Stimulated activated CD4-positive, alpha-beta T cell treated with anti-CD3 and anti-CD28 coated beads, Interleukin-4, amount 100 ng/mL, for 1 hour (primary cell): ENCODE data around the gene PITPNC1.
"Not testable (repeated sequence)": the region's sequence is repeated elsewhere in the genome, so short reads cannot be mapped to it uniquely, and the experiment has no call there.

Experiments used
- DNase-seq: peaks from one replicate; pipeline ENCODE4 v3.0.0-alpha.2; 2020

The PITPNC1 gene

GRCh38 chr17:67491009-67491680 is 114.1 kb downstream of the PITPNC1 start:
- no peak for DNase-seq

DNA sequence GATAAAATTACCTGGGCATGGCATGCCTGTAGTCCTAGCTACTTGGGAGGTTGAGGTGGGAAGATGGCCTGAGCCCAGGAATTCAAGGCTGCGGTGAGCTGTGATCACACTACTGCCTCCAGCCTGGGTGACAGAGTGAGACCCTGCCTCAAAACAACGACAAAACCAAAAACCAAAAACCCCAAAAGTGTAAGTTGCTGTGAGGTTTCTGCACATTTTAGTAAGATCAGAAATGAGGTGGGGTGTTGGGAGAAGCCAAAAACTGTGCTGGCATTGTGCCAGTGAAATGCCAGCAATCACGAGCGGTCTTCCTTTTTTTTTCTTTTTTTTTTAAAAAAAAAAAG is 114.6 kb downstream of the PITPNC1 start:
- no peak for DNase-seq

GRCh38 chr17:67492251-67492740 is 115.2 kb downstream of the PITPNC1 start:
- no peak for DNase-seq

- no peak for DNase-seq
Observed at GRCh38 chr17:67492824-67493517, 115.9 kb downstream of the PITPNC1 start.

- DNase-seq: no peak
Observed at GRCh38 chr17:67493812-67494211, 116.7 kb downstream of the PITPNC1 start.

DNA sequence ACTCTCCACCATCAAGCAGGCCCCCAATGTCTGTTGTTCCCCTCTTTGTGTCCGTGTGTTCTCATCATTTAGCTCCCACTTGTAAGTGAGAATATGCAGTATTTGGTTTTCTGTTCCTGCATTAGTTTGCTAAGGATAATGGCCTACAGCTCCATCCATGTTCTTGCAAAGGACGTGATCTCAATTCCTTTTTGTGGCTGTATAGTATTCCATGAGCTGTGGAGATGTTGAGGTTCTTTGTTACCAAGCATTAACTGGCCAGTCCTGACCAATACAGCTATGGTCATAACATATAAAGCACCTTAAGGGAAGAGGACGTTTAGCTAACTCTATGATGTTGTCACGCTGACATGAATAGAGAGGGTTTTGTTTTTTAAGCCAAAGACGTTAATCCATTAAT is 118.5 kb downstream of the PITPNC1 start:
- DNase-seq: not testable (repeated sequence)

GRCh38 chr17:67496286-67496685 is 119.2 kb downstream of the PITPNC1 start:
- no peak for DNase-seq

- DNase-seq: no peak
Observed at GRCh38 chr17:67499685-67500084, 122.6 kb downstream of the PITPNC1 start.

DNA sequence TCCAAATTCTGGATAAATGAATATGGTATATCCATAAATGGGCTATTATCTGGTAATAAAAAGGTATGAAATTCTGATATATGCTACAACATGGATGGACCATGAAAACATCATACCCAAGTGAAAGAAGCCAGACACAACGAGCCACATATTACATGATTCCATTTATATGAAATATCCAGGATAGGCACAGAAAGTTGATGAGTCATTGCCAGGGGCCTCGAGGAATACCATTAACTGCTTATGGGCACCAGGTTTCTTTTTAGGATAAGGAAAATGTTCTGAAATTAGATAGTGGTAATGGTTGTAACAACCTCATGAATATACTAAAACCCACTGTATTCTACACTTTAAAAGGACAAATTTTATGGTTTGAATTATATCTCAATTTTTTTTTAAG is 123.2 kb downstream of the PITPNC1 start:
- no peak for DNase-seq

- DNase-seq: no peak
Observed at GRCh38 chr17:67500677-67501300, 123.7 kb downstream of the PITPNC1 start.

DNA sequence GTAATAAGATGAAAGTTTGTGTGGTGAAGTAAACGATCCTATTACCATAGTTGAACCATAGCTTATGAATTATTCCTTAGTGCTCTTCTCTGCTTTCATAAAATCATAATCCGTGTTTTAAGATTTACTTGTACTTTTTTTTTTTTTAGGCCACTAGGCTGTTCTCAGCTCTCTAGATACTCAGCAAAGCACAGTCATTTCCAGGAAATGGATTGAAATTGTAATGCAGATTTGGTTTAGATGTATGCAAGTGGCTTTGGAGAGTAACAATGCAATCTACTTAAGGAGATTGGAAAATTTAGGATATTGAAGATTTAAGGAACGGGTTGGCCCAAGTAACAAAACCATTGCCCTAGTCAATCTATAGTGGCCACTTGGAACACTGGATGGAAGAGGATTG is 125.1 kb downstream of the PITPNC1 start:
- DNase-seq: no peak

- peak; percentile 13 for DNase-seq
Observed at GRCh38 chr17:67503184-67503583, 126.1 kb downstream of the PITPNC1 start.

GRCh38 chr17:67503739-67504138 is 126.7 kb downstream of the PITPNC1 start:
- DNase-seq: no peak

- no peak for DNase-seq
Observed at GRCh38 chr17:67504182-67504581, 127.1 kb downstream of the PITPNC1 start.

GRCh38 chr17:67506966-67507365 is 129.9 kb downstream of the PITPNC1 start:
- DNase-seq: no peak

DNA sequence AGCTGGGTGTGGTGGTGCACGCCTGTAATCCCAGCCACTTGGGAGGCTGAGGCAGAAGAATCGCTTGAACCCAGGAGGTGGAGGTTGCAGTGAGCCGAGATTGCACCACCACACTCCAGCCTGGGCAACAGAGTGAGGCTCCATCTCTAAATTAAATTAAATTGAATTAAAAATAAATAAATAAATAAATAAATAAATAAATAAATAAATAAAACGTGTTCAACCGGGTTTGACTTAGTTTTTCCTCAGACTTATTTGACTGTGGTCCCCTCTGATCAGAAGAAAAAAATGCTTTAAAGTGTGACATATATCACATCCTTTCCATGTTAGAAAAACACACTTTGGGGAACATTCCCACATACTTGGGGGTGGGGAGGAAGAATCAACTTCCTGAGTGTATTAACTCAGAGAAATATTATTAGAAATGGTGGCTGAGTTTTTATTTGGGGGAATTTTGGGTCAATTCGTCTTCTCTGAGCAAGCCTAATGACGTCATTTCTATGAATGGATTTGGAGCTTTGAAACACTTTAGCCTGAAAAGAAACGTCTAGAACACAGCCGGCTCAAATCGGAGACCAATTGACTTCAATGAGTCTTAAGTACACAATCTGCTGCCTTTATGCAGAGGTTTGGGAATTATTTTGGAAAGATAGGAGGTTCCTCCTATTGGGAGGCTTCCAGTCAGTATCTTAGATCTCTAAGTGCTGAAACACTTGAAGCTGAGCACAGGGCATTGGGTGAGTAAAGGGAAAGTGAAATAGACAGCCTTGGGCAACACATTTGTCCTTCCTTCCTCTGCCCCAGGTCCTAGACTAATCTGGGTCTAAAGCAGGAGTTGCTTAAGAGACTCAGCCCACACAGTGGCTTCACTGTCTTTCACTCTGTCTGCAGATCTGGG is 132.6 kb downstream of the PITPNC1 start:
- DNase-seq: no peak

- no peak for DNase-seq
Observed at GRCh38 chr17:67511012-67511411, 133.9 kb downstream of the PITPNC1 start.

DNA sequence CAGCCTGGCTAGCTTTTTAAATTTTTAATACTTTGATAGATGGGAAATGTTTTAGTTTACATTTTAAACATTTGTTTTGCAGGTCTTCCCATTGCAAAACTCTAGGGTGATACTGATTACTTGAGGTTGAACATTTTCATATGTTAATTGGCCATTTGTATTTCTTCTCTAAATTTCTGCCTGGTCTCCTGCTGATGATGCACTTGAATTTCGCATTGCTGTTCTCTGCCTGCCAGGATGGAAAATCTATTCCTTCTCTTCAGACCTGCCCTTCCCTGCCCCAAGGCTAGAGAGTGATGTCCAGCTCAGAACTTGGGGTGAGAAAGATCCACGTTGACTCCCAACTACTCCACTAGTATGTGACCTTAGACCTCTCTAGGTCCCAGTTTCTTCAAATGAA is 134.7 kb downstream of the PITPNC1 start:
- no peak for DNase-seq

DNA sequence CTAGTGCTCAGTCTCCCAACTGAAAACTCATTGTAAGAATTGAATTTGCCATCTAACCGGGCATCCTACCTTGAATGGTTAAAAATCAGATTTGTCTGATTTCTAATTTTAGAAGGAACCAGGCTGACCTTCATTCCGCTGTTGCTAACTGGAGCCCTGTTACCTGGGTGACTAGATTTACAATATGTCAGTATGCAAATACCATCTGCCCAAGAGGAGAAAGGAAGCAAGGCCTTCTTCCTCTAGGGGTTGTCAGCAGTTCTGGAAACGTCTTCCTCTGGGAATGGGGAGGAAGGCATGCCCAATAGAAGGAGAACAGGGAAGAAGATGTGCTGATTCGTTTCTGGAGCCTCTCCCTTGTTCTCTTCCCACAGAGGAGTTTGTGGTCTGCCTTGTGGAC is 137.9 kb downstream of the PITPNC1 start:
- no peak for DNase-seq

- no peak for DNase-seq
Observed at GRCh38 chr17:67515490-67516083, 138.5 kb downstream of the PITPNC1 start.

DNA sequence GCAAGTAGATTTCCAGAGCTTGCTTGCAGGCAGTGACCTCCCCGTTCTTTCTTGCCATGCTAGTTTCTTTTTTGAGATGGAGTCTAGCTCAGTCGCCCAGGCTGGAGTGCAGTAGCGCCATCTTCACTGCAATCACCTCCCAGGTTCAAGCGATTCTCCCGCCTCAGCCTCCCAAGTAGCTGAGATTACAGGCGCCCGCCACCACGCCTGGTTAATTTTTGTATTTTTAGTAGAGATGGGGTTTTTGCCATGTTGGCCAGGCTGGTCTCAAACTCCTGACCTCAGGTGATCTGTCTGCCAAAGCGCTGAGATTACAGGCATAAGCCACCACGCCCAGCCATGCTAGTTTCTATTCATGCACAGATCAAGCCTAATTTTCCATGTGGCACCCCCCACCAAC is 139.5 kb downstream of the PITPNC1 start:
- DNase-seq: not testable (repeated sequence)

DNA sequence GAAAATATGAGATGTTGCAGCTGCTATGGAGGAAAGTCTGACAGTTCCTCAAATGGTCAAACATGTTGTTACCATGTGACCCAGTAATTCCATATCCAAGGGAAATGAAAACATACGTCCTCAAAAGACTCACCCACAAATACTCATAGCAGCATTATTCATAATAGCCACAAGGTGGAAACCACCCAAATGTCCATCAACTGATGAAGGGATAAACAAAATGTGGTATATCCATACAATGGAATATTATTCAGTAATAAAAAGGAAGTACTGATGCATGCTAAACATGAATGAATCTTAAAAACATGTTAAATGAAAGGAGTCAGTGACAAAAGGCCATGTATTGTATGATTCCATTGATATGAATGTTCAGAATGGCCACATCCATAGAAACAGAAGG is 140.2 kb downstream of the PITPNC1 start:
- no peak for DNase-seq

- DNase-seq: no peak
Observed at GRCh38 chr17:67518876-67519275, 141.8 kb downstream of the PITPNC1 start.
